GM19023 (cell line): Measurements from ENCODE around the gene APBA1.

ENCODE experiments used
- ATAC-seq: cut with Tn5 transposase; IDR thresholded peaks from one replicate; pipeline ENCODE4 v1.9.1; 2021; ENCODE audit warnings: mild to moderate bottlenecking, moderate library complexity; ENCODE audit not compliant: unreplicated experiment

The APBA1 gene

DNA sequence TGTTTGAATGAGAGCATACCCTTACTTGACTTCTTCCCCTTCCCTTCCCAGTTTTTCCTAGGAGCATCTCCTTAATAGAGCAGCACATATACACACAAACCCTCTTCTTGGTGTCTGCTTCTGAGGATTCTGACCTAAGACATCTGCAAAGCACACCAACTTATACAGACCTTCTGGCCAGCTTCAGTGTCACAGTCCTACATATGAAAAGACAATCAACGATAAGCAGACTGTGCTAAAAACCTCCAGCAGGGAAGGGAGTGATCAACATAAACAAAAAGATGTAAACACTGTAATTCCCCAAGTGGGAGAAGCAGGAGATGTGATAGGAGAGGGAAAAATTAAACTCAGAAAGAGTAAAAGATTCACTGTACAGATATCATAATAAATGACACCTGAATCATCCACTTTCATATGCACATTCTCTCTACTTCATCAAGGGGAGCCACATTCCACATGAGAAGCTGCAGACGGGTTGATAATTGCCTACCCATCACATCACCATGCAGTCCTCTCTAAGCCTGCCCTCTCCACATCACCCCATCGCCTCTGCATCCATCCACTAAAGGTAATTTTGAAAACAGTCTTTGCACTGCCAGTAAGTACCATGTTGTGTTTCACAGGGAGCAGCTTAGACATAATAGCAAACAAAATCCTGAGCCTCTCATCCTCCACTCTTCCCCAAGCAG is 13.0 kb downstream of the APBA1 start:
- ATAC-seq: no peak

DNA sequence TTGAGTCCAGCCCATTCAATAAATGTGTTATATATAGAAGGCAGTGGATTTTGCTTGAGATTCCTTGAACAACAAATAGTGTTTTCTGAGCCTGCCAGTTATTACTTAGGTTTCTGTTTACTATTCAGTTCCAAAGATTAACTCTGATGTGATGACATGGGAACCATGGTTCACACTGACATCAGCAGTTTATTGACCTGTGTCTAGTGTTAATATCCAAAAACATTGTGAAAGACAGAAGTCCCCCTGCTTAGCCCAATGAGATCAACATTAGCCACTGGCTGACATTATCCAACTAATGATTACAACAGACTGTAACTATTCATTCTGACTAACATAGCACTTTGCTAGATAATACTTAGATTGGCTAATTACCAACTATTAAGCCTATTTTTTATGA is 14.9 kb downstream of the APBA1 start:
- ATAC-seq: no peak

DNA sequence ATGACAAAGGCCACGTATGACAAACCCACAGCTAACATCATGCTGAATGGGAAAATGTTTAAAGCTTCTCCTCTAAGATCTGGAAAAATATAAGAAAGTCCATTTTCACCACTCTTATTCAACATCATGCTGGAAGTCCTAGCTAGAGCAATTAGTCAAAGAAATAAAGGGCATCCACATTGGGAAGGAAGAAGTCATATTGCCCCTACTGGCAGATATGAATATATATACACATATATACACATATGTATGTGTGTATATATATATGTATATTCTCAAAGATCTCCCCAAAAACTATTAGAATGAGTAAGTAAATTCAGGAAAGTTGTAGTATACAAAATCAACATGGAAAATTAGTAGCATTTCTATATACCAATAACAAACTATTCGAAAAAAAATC is 17.1 kb downstream of the APBA1 start:
- ATAC-seq: no peak

DNA sequence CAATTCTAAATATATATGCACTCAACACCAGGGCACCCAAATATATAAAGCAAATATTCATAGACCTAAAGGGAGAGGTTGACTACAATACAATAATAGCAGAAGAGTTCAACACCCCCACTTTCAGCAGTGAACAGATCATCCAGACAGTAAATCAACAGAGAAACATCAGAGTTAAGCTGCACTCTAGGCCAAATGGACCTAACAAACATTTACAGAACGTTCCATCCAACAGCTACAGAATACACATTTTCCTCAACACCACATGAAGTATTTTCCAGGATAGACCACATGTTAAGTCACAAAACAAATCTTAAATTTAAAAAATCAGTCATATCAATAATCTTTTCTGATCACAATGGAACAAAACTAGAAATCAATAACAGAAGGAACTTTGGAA is 18.9 kb downstream of the APBA1 start:
- no peak for ATAC-seq

DNA sequence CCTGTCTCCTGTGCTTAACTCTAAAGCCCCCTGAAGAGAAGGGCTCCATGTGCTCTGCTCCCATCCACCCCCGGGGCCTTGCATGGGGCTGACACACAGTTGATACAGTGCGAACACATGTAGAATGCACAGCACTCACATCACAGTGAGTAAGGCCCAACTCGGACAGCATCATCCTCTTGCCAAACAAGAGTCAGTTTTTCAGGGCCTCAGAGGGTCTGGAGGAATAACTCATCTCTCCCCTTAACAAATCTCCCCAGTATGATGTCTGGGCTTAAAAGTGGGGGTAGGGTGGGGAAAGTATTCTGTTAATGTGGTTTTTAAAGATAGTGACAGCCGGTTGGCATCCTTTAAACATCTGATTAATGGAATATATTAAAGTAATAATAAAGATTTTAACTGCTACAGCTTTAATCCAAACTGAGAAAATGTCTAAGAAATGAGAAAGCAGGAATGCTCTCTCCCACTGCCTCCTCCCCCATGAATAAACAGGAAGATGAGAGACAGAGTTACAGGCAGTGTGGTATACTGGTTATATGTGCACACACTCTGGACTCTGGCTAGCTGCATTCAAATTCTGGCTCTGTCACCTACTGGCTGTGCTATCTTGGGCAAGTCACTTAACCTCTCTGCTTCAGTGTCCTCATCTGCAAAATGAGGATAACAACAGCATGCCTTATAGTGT is 22.5 kb downstream of the APBA1 start:
- no peak for ATAC-seq

DNA sequence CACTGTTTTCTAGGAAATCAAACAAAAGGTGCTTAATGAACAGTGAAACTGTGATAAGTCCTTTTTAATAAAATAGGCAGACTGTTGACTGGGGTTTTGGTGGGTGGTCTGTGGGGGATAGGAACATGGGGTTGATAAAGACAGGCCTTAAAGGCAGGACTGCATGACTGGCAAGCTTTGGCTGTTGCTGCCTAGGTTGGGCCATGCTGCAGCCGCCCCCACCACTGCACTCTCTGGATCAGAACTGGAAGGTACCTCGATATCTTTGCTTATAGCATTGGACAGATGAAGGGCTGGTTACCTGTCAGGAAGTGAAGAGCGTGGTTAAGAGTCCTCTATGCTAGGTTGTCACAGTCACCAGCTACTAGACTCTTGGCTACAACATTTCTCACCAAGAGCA is 24.4 kb downstream of the APBA1 start:
- ATAC-seq: no peak

DNA sequence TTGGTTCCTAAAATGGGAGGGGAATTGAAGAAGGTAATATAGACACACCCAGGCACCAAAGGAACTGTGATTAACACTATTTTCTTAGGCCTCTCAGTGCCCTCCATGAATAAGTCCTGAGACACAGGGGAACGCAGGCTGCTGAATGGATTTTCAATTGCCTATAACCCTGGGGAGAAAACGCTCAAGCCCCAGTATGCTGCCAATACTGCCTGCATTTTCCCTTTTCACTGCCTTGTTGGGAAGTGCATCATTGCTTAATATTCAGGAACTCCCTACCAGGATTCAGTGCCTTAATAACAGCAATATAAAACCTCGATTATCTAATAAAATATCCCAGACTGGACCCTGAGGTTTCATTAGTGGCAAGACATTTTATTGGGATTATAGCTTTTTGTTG is 25.4 kb downstream of the APBA1 start:
- ATAC-seq: no peak

DNA sequence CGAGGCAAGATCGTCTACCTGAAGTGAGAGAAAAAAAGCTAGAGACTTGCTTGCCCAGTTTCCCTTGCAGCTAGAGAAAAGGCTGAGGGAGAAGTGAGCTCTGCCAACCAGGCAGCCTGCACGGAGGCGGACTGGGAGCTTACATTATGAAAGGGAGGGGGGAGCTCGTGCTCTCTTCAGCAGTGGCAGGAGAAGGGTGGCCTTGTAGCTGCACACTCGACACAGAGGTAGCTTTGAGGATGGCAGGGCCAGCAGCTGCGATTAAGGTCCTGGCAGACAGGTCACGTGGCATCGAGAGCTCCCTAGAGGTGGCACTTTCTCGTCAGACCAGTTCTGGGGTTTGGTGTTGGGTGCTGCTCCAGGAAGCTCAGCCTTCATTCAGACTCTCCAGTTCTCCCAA is 26.7 kb downstream of the APBA1 start:
- no peak for ATAC-seq

DNA sequence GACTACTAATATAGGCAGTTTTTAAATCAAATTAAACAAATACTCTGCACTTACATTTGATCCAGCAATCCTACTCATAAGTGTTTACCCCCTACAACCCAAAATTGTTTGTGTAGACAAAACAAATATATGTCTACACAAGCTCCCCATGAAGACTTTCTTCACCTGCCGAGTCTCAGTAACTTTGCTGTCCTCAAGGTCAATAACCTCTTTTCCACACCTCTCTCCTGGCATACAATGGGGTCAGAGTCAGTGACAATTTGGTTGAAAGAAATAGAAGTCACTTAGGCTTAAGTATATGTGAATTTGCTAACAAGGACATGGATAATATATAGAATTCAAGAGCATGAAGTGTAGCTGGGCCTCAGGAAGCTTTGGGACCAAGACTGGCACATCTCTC is 29.1 kb downstream of the APBA1 start:
- ATAC-seq: no peak

DNA sequence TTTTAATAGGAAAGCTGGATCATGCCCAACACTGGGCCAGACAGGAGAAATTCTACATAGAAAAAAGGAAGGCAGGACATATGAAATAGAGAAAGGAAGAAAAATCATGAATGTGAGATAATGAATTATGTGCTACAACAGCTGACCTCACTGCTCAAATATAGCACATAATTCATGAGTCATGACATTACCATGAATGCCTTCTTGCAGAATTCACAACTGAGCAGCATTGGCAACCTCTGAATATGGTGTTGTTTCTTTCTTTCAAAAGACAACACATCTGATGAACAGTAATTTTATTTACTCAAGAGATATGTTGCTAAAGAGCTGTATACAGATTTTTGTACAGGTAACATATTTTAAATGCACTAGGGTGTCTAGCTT is 34.4 kb downstream of the APBA1 start:
- no peak for ATAC-seq

DNA sequence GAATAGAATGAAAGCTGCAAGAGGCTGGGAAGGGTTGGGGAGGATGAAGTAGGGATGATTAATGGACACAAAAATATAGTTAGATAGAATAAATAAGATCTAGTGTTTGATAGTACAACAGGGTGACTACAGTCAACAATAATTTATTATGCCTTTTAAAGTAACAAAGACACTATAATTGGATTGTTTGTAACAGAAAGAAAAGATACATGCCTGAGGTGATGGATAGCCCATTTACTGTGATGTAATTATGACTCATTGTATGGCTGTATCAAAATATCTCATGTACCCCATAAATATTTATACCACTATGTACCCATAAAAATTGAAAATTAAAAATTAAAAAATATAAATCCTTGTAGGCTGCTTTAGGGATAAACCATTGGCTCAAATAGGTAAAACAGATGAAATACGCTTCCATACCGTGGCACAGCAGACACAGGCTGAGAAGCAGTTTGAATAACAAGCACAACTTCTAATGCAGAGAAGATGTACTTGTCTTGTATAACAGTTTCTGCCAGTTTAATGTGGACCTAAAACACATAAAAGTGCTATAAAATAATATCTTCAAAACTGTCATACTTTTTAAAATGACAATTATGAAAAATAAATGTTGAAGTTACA is 34.9 kb downstream of the APBA1 start:
- ATAC-seq: no peak

DNA sequence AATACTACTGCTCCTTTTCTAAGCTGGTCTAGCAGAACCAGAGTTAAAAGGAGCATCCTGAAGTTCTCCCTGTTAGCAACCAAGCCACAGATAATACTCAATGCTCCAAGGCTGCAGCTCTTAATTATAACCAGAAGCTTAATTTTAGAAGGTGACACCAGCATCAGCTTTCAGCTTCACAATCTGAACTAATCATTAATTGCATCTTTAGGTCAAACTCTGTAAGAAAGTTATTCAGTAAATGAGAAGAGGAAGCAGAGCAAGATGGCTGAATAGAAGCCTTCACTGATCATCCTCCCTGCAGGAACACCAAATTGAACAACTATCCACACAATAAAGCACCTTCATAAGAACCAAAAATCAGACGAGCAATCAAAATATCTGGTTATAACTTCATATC is 38.5 kb downstream of the APBA1 start:
- ATAC-seq: no peak

DNA sequence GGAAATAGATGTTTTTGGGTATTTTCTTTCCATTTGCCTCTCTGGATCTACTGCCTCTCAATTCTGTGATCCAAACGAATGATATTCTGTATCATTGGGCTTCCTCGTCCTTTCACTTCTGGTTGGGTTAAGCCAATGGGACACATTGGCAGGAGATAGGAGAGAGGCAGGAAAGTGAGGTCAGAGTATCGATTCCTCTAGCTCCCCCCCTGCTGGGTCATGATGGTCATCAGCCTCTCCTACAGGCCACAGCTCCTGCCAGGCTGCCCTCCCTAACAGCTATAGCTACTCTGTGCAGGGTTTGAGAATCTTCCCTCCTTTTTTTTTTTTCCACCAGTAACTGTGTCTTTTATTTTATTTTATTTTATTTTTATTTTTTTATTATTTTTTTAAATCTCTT is 39.4 kb downstream of the APBA1 start:
- ATAC-seq: no peak

DNA sequence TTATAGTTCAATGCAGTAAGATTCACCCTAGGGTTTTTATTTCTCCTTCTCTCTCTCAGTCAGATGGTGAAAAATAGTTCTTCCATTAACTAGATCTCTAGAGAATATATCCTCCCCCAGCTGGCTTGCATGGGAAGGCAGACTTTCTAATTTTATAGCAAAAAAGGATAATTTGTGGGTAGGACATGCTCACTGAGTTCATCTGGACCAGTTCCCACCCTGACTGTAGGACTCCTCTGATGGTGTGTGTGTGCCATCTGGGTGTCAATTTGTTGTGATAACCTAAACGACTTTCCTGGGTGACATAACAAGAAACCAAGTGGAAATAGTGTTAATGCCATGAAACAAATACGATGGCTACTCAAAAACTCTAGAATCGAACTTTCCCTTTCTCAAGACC is 44.9 kb downstream of the APBA1 start:
- no peak for ATAC-seq

DNA sequence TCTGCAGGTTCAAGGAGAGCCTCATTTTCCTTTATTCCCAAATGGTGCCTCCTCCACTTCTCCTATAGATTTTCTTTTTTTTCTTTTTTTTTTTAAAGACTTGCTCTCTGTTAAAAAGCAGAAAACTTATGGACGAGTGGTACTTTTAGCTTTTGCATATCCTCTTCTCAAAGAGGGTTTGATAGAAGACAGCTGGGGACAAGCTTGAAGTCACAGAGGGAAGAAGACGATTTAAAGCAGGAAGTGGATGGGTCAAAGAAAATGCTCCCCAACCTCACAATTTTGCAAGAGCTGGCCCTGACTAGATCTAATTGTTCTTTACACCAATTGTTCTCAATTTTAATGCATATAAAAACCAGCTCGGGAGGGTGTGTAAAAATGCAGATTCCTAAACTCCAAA is 48.9 kb downstream of the APBA1 start:
- ATAC-seq: no peak

DNA sequence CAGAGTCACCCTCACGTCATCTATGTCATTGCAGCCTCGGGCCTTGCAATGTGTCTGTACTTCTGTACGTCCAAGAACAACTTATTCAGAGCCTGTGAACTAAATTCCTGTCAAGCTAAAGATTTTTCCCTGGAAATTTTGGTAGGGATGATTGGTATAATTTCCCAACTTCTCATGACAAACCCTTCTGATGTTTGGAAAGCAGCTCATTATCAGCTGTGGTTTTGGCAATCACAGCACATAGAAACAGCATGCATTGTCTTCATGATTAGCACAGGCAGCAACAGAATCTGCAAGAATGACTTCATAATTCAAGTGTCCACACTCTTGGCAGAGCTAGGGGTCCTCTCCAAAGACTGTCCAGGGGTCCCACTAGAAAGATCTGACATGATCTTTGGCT is 49.5 kb downstream of the APBA1 start:
- ATAC-seq: no peak

DNA sequence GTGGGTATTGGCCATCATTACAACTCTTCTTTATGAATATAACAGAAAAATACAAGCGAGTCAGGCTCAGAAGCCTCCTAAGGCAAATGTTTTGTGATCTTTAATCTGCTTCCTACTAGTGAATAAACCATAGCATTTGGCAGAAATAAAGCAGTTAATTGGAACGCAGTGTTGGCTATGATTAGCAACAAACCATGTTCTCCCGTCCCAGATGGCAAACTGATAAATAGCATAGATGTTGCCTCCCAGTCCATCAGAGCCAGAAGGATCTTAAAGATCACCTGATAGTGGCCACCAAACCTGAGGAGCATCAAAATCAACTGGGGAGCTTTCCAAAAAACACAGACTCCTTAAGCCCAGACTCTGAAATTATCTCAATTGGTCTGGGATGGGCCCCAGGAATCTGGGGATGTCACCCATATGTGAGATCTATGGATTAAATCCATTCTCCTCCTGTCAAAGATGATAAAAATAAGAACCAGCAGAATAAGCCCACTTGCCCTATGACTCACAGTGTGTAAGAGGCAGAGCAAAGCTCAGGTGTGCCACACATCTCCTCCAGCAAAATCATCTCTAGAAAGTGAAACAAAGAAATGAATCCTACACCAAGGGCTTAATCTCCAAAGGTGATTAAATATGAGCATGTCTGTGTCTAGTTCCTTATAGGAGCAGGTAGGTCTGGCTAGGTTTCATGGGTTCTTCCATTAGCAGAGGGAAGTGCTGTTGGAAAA is 50.3 kb downstream of the APBA1 start:
- no peak for ATAC-seq

DNA sequence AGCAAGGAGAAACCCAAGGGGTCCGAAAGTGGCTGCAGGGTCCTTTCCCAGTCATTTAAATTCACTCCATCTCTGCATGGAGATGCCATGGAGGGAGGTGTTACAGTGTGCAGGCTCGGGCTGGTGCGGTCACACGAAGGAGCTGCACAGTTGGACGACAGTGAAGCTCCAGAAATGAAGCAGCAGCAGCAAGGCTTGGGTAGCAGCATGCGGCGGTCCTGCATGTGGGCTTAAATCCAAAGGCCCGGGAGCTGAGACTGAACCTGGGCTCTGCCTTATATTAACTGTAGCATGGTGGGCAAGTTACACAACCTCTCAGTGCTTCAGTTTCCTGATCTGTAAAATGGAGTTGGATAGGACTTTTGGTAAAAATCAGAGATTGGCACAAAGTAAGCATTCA is 51.4 kb downstream of the APBA1 start:
- no peak for ATAC-seq

DNA sequence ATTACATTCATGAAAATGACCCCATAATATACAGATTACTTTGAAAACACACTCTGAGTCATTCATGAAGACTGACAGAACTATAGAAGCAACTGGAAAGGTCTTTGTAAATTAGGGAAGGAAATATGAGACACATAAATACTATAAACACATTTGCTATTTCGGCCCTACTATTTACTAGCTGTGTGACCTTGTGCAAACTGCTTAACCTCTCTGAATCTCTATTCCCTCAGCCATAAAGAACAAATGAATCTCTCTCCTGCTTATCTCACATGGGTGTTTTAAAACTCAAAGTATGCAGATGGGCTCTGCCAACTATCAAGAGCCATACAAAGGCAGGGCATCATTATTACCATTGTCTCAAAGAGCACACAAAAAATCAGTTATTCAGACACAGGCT is 52.9 kb downstream of the APBA1 start:
- ATAC-seq: no peak

DNA sequence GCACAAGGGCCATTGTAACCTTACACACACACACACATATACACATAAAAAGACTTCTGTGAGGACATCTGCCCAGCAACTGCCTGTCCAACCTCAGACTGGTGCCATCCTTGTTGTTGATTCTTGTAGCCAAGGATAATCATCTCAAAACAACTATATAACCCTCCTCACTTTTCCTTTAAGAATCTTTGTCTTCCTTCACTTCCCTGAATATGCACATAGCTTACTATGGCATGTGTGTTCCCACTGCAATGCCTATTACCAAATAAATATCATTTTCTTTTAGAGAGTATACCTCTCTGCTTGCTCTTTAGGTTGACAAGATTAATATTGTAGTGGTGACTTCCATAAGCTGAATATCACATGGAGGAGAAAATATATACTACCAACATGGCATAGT is 55.2 kb downstream of the APBA1 start:
- ATAC-seq: no peak

DNA sequence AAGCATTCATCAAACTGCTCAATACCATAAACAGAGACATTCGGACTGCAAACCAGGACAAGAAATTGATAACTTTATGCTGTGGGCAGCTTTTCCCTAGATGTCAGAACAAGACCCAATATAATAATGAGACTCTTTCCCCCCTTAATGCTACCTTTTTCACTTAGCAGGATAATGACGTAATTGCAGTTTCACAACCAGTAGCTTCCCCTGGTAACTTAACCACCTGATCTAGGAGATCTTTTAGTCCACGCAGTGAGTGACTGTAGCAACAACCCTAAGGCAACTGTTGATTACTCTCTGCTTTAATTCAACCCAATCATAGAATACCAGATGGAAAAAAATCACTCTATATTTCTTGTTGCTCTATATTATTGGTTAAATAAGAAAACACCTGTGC is 56.3 kb downstream of the APBA1 start:
- ATAC-seq: no peak

DNA sequence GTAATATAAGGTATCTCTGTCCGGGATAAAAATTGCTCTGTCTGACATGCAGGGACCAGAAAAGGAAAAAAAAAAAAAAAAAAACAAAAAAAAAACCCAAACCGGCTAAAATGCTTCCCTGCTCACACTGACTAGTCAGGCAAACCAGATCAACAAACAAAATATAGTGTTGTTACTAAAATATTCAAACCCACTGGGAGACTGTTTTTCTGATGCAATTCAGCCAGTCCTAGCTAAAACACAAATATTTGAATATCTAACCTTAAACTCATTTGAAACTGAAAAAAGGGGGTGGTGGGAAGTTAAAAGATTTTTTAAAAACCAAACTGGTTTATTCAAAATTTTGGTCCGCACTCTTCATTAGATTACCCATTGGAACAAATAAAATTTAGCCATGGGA is 61.0 kb downstream of the APBA1 start:
- no peak for ATAC-seq
